Kidney glomerular epithelial cell (primary cell): Measurements from ENCODE around the gene ABCA5.
"Not testable (repeated sequence)": the region's sequence is repeated elsewhere in the genome, so short reads cannot be mapped to it uniquely, and the experiment has no call there.

ENCODE experiments used
- DNase-seq: peaks from one replicate; lab custom pipeline; 2025; lab: John Stamatoyannopoulos, UW

The ABCA5 gene

DNA sequence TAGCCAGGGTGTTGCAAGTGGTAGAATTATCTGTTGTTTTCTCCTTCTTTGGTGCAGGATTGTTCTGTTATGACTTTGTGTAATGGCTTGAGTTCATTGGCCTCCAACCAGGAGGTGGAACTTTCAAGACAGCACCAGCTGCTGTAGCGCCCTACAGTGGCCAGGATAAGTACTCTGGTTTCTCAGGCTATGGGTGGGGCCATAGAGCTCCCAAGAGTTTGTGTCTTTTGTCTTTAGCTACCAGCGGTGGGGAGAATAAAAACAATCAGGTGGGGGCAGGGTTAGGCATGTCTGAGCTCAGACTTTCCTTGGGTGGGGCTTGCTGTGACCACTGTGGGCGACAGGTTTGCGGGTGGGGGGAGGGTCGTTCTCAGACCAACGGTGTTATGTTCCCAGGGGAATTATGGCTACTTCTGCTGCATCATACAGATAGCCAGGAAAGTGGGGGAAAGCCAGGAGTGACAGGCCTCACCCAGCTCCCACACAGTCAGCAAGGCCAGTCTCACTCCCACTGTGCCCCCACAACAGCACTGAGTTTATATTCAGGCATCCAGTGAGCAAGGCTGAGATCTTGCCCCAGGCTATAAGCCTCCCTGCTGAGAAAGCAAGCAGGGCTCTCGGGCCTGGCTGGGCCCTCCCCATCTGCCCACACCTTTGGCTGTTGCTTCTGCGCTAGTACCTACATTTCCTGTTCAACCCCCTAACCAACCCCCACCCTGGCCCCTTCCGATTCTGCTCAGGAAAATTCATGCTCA, 113.7 kb downstream of the ABCA5 start:
- DNase-seq, result no peak

DNA sequence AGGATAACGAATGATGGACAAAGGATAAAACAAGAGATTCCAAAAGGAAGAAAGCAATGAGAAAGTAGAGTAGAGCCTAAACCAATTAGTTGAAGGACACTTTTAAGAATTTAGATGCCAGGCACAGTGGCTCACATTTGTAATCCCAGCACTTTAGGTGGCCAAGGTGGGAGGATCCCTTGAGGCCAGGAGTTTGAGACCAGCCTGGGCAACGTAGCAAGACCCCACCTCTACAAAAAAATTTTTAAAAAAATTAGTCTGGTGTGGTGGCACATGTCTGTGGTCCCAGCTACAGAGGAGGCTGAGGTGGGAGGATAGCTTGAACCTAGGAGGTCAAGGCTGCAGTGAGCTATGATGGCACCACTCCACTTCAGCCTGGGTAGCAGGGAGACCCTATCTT, 118.3 kb downstream of the ABCA5 start:
- DNase-seq, result no peak

DNA sequence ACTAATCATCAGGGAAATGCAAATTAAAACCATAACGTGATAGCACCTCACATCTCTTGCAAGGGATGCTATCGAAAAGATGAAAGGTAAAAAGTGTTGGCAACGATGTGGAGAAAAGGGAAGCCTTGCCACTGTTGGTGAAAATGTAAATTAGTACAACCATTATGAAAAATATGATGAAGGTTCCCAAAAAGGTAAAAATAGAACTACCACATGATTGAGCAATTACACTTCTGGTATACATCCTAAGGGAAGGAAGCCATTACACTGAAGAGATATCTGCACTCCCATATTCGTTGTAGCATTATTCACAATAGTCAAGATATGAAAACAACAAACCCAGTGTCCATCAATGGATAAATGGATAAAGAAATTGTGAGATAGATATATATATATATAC, 119.8 kb downstream of the ABCA5 start:
- no peak for DNase-seq

DNA sequence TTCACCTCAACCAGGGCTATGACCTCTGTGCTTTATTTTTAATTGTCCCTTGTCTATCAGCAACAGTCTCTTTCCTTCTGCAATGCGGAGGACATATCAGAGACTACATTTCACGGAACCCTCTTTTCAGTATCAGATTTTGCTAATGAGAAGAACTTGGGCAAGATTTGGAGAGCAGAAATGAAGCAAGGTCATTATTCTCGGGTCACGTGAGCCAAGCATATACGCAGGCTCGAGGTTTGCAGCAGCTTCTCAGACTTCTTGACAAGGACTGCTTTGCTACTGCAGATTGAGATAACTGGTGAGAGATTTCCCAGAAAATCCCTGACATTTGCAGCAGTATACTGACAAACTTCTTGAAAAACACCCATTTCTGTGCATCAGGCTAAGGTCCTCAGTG, 128.7 kb downstream of the ABCA5 start:
- no peak for DNase-seq

DNA sequence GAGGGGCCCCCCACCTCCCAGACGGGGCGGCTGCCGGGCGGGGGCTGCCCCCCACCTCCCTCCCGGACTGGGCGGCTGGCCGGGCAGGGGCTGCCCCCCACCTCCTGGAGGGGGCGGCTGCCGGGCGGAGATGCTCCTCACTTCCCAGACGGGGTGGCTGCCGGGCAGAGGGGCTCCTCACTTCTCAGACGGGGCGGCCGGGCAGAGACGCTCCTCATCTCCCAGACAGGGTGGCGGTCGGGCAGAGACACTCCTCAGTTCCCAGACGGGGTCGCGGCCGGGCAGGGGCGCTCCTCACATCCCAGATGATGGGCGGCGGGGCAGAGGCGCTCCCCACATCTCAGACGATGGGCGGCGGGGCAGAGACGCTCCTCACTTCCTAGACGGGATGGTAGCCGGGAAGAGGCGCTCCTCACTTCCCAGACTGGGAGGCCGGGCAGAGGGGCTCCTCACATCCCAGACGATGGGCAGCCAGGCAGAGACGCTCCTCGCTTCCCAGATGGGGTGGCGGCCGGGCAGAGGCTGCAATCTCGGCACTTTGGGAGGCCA, 130.8 kb downstream of the ABCA5 start:
- not testable (repeated sequence) for DNase-seq
